GM23248 (cell line): Measurements from ENCODE around the gene COL6A3. TPM values are rescaled to one million over a fixed set of nuclear protein-coding genes. Genes with fewer than 3 reads are reported as not detected.

Experiments
- DNase-seq: peaks from one replicate; pipeline ENCODE4 v3.0.0-alpha.2; 2015
- H2AFZ ChIP-seq: fragments of 200-600 bp; sonication (generic); 2 replicates; pipeline ENCODE4 v1.6.1; 2016; ENCODE audit warnings: antibody characterized with exemption
- H3F3A ChIP-seq: fragments of 200-600 bp; sonication (generic); 2 replicates; pipeline ENCODE4 v1.6.1; 2016; ENCODE audit warnings: mild to moderate bottlenecking, antibody characterized with exemption, mixed run types; ENCODE audit not compliant: insufficient read depth
- H3K27ac ChIP-seq: fragments of 200-600 bp; sonication (generic); 2 replicates; pipeline ENCODE4 v1.5.1; 2016; ENCODE audit warnings: mild to moderate bottlenecking
- H3K27me3 ChIP-seq: fragments of 200-600 bp; sonication (generic); replicated peaks from 2 replicates; pipeline ENCODE4 v1.6.1; 2016; ENCODE audit warnings: mild to moderate bottlenecking; ENCODE audit not compliant: insufficient read depth
- H3K36me3 ChIP-seq: fragments of 200-600 bp; sonication (generic); 2 replicates; pipeline ENCODE4 v1.6.1; 2016; ENCODE audit warnings: low read depth, mild to moderate bottlenecking
- H3K4me1 ChIP-seq: fragments of 200-600 bp; sonication (generic); 2 replicates; pipeline ENCODE4 v1.6.1; 2016; ENCODE audit warnings: mild to moderate bottlenecking; ENCODE audit not compliant: insufficient read depth
- H3K4me2 ChIP-seq: fragments of 200-600 bp; sonication (generic); one replicate; pipeline ENCODE4 v1.6.1; 2016; ENCODE audit warnings: mild to moderate bottlenecking; ENCODE audit not compliant: unreplicated experiment
- H3K4me3 ChIP-seq: fragments of 200-600 bp; sonication (generic); 2 replicates; pipeline ENCODE4 v1.5.1; 2016; ENCODE audit warnings: mild to moderate bottlenecking
- H3K79me2 ChIP-seq: fragments of 200-600 bp; sonication (generic); 2 replicates; pipeline ENCODE4 v1.6.1; 2016; ENCODE audit warnings: mild to moderate bottlenecking; ENCODE audit not compliant: insufficient read depth
- H3K9ac ChIP-seq: fragments of 200-600 bp; sonication (generic); 2 replicates; pipeline ENCODE4 v1.6.1; 2016; ENCODE audit warnings: mild to moderate bottlenecking
- H3K9me2 ChIP-seq: fragments of 200-600 bp; sonication (generic); 2 replicates; pipeline ENCODE4 v1.6.1; 2016; ENCODE audit warnings: mixed run types, mild to moderate bottlenecking, moderate library complexity; ENCODE audit not compliant: insufficient read depth
- H3K9me3 ChIP-seq: fragments of 200-600 bp; sonication (generic); one replicate; pipeline ENCODE4 v1.6.1; 2017; ENCODE audit warnings: low read depth
- H4K20me1 ChIP-seq: fragments of 200-600 bp; sonication (generic); 2 replicates; pipeline ENCODE4 v1.6.0; 2016; ENCODE audit not compliant: insufficient read depth
- EZH2 ChIP-seq: fragments of 200-600 bp; sonication (generic); IDR thresholded peaks from 2 replicates; pipeline ENCODE4 v1.6.1; 2018; ENCODE audit warnings: antibody characterized with exemption, mild to moderate bottlenecking; ENCODE audit not compliant: insufficient read depth, poor library complexity, severe bottlenecking
- EZH2phosphoT487 ChIP-seq: fragments of 200-600 bp; sonication (generic); IDR thresholded peaks from 2 replicates; pipeline ENCODE4 v1.6.1; 2018; ENCODE audit warnings: antibody characterized with exemption, moderate library complexity, mild to moderate bottlenecking, low read depth; ENCODE audit not compliant: insufficient read depth
- WGBS, 2 experiments: methylation state at CpG; one replicate each; pipeline ENCODE4 v1.1.6; 2015 to 2017; ENCODE audit warnings: low lambda C conversion rate in 2 of 2, low coverage in 1 of 2; ENCODE audit errors: missing lambda C conversion rate in 2 of 2; 5-methylcytosine and 5-hydroxymethylcytosine counted together
- in situ Hi-C: fragments of 300-500 bp; cut with MboI; formaldehyde crosslinking; loops from 2 replicates; pipeline ENCODE4 v1.15.0; 2020
- polyA plus RNA-seq: library from polyadenylated mRNA; unstranded; fragments of >200 nt; fragmentation: Nextera tagmentation; extraction: Ambion mirVana; gene quantifications from 2 replicates; pipeline ENCODE4 v1.2.1, GENCODE V29; 2016
- total RNA-seq: library from RNA; depleted of rRNA; stranded (reverse); fragments of >200 nt; shearing (Covaris generic); gene quantifications from 2 replicates; pipeline ENCODE4 v1.2.3, GENCODE V29; 2014; rRNA removed

COL6A3 gene
- total and polyA plus RNA-seq, 2 experiments from 2014 or later = 344 to 1,362 TPM

DNA sequence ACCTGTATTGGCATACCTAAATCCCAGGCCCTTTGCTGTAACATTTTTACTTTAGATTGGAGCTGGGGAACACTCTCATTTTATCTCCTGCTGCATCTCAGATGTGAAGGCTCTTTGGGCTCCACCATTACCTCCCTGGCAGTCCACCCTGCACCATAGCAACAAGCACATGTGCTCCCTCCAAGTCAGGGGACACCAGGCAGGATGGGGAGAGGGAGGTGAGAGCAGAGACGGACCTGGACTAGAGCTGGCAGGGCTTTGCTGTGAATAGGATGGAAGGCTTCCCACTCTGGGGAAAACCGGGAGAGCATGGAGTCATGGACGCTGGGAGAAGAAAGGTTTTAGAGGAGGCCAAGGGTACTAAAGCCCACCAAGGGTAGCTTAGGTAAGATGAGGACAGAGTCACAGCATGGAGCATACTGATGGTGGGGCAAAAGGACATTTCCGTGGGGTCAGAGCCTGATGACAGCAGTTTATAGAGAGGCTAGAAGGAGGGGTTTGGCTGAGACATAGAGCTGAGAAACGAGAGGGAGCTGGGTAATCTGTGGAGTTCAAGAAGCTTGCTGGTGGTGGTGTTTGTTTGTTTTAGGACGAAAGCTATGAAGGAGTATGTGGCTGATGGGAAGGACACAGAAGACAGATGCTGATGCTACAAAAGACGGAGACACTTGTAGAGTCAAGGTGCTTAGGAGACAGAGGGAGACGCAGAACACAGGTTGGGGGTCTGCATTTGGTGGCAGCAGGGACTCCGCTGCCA, 134.8 kb downstream of the COL6A3 start:
- peak overlapping the region; percentile 91 for H3K9ac ChIP-seq
- in situ Hi-C loops = no loop called here
- H3K4me2 ChIP-seq = peak overlapping the region; percentile 64

GRCh38 chr2:237278568-237278967, 135.4 kb downstream of the COL6A3 start:
- peaks cover 61% of the 10 kb centered on the region for H3F3A ChIP-seq
- H3K27me3 ChIP-seq = no peaks in the 10 kb centered on the region
- no peaks in the 10 kb centered on the region for H4K20me1 ChIP-seq
- in situ Hi-C loops = no loop called here
- peak overlapping the region; percentile 98 for H3K27ac ChIP-seq
- no peaks in the 10 kb centered on the region for H3K79me2 ChIP-seq
- peak overlapping the region; percentile 44 for H2AFZ ChIP-seq
- no peaks in the 10 kb centered on the region for H3K9me3 ChIP-seq
- WGBS, 2 experiments = 1 to 2% methylated on average over 6 of the region's 6 CpGs
- peak overlapping the region; percentile 84 for H3K4me2 ChIP-seq
- TF ChIP-seq EZH2 = no peak
- TF ChIP-seq EZH2phosphoT487 = 0 out of 2 replicates have a peak, but pooled peaks have one; percentile 41
- no peaks in the 10 kb centered on the region for H3K36me3 ChIP-seq
- peak overlapping the region; percentile 91 for H3K9ac ChIP-seq
- peak overlapping the region; percentile 58 for H3K4me3 ChIP-seq
- DNase-seq = peak; percentile 98
- peaks cover 61% of the 10 kb centered on the region for H3K4me1 ChIP-seq
- H3K9me2 ChIP-seq = no peaks in the 10 kb centered on the region

More for the DNA sequence above, 134.8 kb downstream of the COL6A3 start:
- Histone ChIP-seq H3K27me3 (no peaks in the 10 kb centered on the region), H3K9me2 (no peaks in the 10 kb centered on the region), H3K9me3 (no peaks in the 10 kb centered on the region), H3K27ac (peak overlapping the region; percentile 98), H3K36me3 (no peaks in the 10 kb centered on the region), H4K20me1 (no peaks in the 10 kb centered on the region), H3K79me2 (no peaks in the 10 kb centered on the region), H2AFZ (no peak overlapping the region), H3F3A (peaks cover 67% of the 10 kb centered on the region), H3K4me1 (peaks cover 67% of the 10 kb centered on the region), H3K4me3 (peak overlapping the region; percentile 11; the same call in 1 of the 2 replicates)
- TF ChIP-seq EZH2 = no peak
- no peak for TF ChIP-seq EZH2phosphoT487
- DNase-seq = peak; percentile 13
- WGBS, 2 experiments = 75 to 82% methylated on average over 9 of the region's 9 CpGs

- H3K9me3 ChIP-seq = no peaks in the 10 kb centered on the region
- peak overlapping the region; percentile 91; the same call in 1 of the 2 replicates for H3K9ac ChIP-seq
- no peak overlapping the region for H3K4me3 ChIP-seq
- H3K4me2 ChIP-seq = peak overlapping the region; percentile 84
- H3F3A ChIP-seq = peaks cover 48% of the 10 kb centered on the region
- H3K9me2 ChIP-seq = no peaks in the 10 kb centered on the region
- peak; percentile 12 for DNase-seq
- H3K27me3 ChIP-seq = no peaks in the 10 kb centered on the region
- H3K4me1 ChIP-seq = peaks cover 48% of the 10 kb centered on the region
- no peaks in the 10 kb centered on the region for H3K79me2 ChIP-seq
- peak overlapping the region; percentile 98 for H3K27ac ChIP-seq
- H3K36me3 ChIP-seq = no peaks in the 10 kb centered on the region
- no peak for TF ChIP-seq EZH2
- no peak for TF ChIP-seq EZH2phosphoT487
- H4K20me1 ChIP-seq = no peaks in the 10 kb centered on the region
- WGBS, 2 experiments = 59% methylated on average over 8 of the region's 8 CpGs
- H2AFZ ChIP-seq = no peak overlapping the region
- in situ Hi-C loops = no loop called here
These were observed 137.1 kb downstream of the COL6A3 start for GRCh38 chr2:237276716-237277490.

Other genes with a start within 250 kb of the COL6A3 start
- 4.7 and 8.1 TPM in 2 replicates for gene MLPH, start 73.1 kb upstream of the COL6A3 start, total RNA-seq
- 10.8 and 14.9 TPM in 2 replicates for gene MLPH, start 73.1 kb upstream of the COL6A3 start, polyA plus RNA-seq
- gene PRLH, start 152.4 kb upstream of the COL6A3 start, total RNA-seq = not detected in 2 replicates
- not detected in 2 replicates for gene PRLH, start 152.4 kb upstream of the COL6A3 start, polyA plus RNA-seq
- 0.76 and 1.7 TPM in 2 replicates for gene RAB17, start 176.6 kb upstream of the COL6A3 start, total RNA-seq
- gene RAB17, start 176.6 kb upstream of the COL6A3 start, polyA plus RNA-seq = 0.34 TPM in 1 of 2 replicates, not detected in the other
- gene LRRFIP1, start 213.4 kb upstream of the COL6A3 start, total RNA-seq = 56.8 and 84.4 TPM in 2 replicates
- 149 and 159 TPM in 2 replicates for gene LRRFIP1, start 213.4 kb upstream of the COL6A3 start, polyA plus RNA-seq